Neural cell (in vitro differentiated cells): ENCODE results near the gene MAP3K20. TPM values are rescaled to one million over a fixed set of nuclear protein-coding genes. Genes with fewer than 3 reads are reported as not detected.

Experiments used
- H2AFZ ChIP-seq: fragments of 200-600, 300-800 bp; sonication (generic), shearing (Covaris generic); 2 replicates; pipeline ENCODE4 v1.6.0; 2014; ENCODE audit warnings: low read depth, mild to moderate bottlenecking, antibody characterized with exemption, low read length, moderate library complexity
- H3F3A ChIP-seq: fragments of 200-600 bp; shearing (Covaris generic); 2 replicates; pipeline ENCODE4 v1.6.1; 2016; ENCODE audit warnings: mild to moderate bottlenecking, moderate library complexity, mixed read lengths, antibody characterized with exemption, low read length; ENCODE audit not compliant: insufficient read depth, poor library complexity, severe bottlenecking
- H3K27ac ChIP-seq: fragments of 200-600, 300-800 bp; sonication (generic), shearing (Covaris generic); 2 replicates; pipeline ENCODE4 v1.5.1; 2014; ENCODE audit warnings: mild to moderate bottlenecking, low read length, moderate library complexity
- H3K27me3 ChIP-seq: fragments of 300-800, 200-600 bp; sonication (generic), shearing (Covaris generic); 2 replicates; pipeline ENCODE4 v1.6.0; 2014; ENCODE audit warnings: mild to moderate bottlenecking, low read depth, low read length, moderate library complexity; ENCODE audit not compliant: insufficient read depth
- H3K36me3 ChIP-seq: fragments of 300-800, 200-600 bp; sonication (generic), shearing (Covaris generic); 2 replicates; pipeline ENCODE4 v1.5.1; 2014; ENCODE audit warnings: mild to moderate bottlenecking, antibody characterized with exemption, low read length, moderate library complexity; ENCODE audit not compliant: insufficient read depth
- H3K4me2 ChIP-seq: fragments of 300-800, 200-600 bp; sonication (generic), shearing (Covaris generic); 2 replicates; pipeline ENCODE4 v1.6.0; 2014; ENCODE audit warnings: mild to moderate bottlenecking, low read length
- H3K4me3 ChIP-seq: fragments of 300-800, 200-600 bp; sonication (generic), shearing (Covaris generic); 2 replicates; pipeline ENCODE4 v1.5.1; 2014; ENCODE audit warnings: mild to moderate bottlenecking, low read length, moderate library complexity
- H3K79me2 ChIP-seq: fragments of 200-600 bp; shearing (Covaris generic); replicated peaks from 2 replicates; pipeline ENCODE4 v1.6.0; 2014; ENCODE audit warnings: mild to moderate bottlenecking, low read length, moderate library complexity; ENCODE audit not compliant: insufficient read depth
- H3K9ac ChIP-seq: fragments of 300-800, 200-600 bp; sonication (generic), shearing (Covaris generic); 2 replicates; pipeline ENCODE4 v1.6.1; 2016; ENCODE audit warnings: mild to moderate bottlenecking, low read length, mixed read lengths
- H3K9me2 ChIP-seq: fragments of 200-600 bp; shearing (Covaris generic); 2 replicates; pipeline ENCODE4 v1.6.1; 2016; ENCODE audit warnings: mild to moderate bottlenecking, low read length, mixed read lengths; ENCODE audit not compliant: insufficient read depth
- H3K9me3 ChIP-seq: fragments of 200-600, 300-800 bp; sonication (generic), shearing (Covaris generic); 2 replicates; pipeline ENCODE4 v1.6.1; 2016; ENCODE audit warnings: mild to moderate bottlenecking, mixed run types, low read length, moderate library complexity, mixed read lengths
- H4K20me1 ChIP-seq: fragments of 200-600 bp; shearing (Covaris generic); 2 replicates; pipeline ENCODE4 v1.6.1; 2016; ENCODE audit warnings: mild to moderate bottlenecking, mixed run types; ENCODE audit not compliant: insufficient read depth
- CTCF ChIP-seq: fragments of 450-650 bp; IDR thresholded peaks from 2 replicates; pipeline ENCODE4 v1.5.1; 2014; ENCODE audit warnings: antibody characterized with exemption, mild to moderate bottlenecking, moderate library complexity; ENCODE audit not compliant: poor library complexity, severe bottlenecking
- EP300 ChIP-seq: fragments of 450-650 bp; conservative IDR thresholded peaks from 2 replicates; pipeline ENCODE4 v1.6.1; 2014; ENCODE audit warnings: antibody characterized with exemption, mild to moderate bottlenecking, moderate library complexity; ENCODE audit not compliant: poor library complexity, severe bottlenecking
- EZH2 ChIP-seq: fragments of 200-600, 300-800 bp; shearing (Covaris generic), sonication (generic); IDR thresholded peaks from 2 replicates; pipeline ENCODE4 v1.6.1; 2014; ENCODE audit warnings: antibody characterized with exemption, low read length, borderline replicate concordance, mild to moderate bottlenecking; ENCODE audit not compliant: insufficient read depth, poor library complexity, severe bottlenecking
- MXI1 ChIP-seq: fragments of 450-650 bp; conservative IDR thresholded peaks from 2 replicates; pipeline ENCODE4 v1.6.1; 2014; ENCODE audit warnings: antibody characterized with exemption, mild to moderate bottlenecking; ENCODE audit not compliant: poor library complexity, severe bottlenecking
- POLR2AphosphoS5 ChIP-seq: IDR thresholded peaks from 2 replicates; pipeline ENCODE4 v1.6.1; 2012
- RAD21 ChIP-seq: fragments of 450-650 bp; conservative IDR thresholded peaks from 2 replicates; pipeline ENCODE4 v1.6.1; 2014; ENCODE audit warnings: antibody characterized with exemption, mild to moderate bottlenecking, moderate library complexity
- REST ChIP-seq: IDR thresholded peaks from 2 replicates; pipeline ENCODE4 v1.6.1; 2012; ENCODE audit warnings: borderline replicate concordance
- SMC3 ChIP-seq: fragments of 450-650 bp; conservative IDR thresholded peaks from 2 replicates; pipeline ENCODE4 v1.6.1; 2014; ENCODE audit warnings: antibody characterized with exemption, mild to moderate bottlenecking, moderate library complexity; ENCODE audit not compliant: poor library complexity
- TAF1 ChIP-seq: IDR thresholded peaks from 2 replicates; pipeline ENCODE4 v1.6.1; 2012; ENCODE audit warnings: low read depth
- polyA plus RNA-seq: library from polyadenylated mRNA; depleted of rRNA; stranded (reverse); fragments of >200 nt; gene quantifications from 2 replicates; pipeline ENCODE4 v1.2.3, GENCODE V29; 2014

Gene MAP3K20
- polyA plus RNA-seq, 1 donor from 2014 or later = 0.48 TPM

DNA sequence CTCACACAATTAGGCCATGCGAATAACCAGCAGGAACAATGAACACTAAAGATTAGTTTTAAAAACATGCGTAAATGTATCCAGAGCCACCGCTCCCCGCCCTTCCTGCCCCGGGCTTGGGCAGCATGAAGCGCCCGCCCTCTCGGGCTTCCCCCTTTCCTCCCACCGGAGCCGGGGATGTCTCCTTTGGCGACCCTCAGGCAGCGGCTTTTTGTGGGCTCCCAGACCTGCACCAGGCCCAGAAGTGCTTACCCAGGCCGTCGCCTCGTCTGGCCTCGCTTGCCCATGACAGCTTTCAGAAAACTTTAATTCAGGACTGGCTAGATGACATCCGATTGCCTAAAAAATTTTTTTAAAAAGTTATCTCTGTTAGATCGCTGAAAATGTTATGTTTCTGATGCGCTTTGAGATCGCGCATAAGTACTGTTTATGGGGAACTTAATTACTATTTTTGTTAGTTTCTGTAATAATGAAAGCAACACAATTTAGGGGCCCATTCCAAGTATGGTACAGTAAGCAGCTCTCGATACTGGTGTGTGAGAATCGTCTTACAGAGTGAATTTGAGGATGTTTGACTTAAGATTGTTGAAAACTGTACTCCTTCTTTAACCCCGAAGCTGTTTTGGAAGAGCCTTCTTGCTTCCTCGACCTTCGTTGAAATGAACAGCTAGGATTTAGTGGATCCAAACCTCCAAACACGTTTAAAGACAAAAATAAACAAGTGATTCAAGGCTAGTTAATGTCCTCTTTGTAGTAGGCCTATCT is 1.1 kb downstream of the MAP3K20 start:
- Histone ChIP-seq H3K27me3 (peaks cover 21% of the 10 kb centered on the region), H4K20me1 (no peaks in the 10 kb centered on the region), H3K36me3 (no peaks in the 10 kb centered on the region), H2AFZ (peak overlapping the region; percentile 7), H3K9me2 (no peaks in the 10 kb centered on the region), H3F3A (no peaks in the 10 kb centered on the region), H3K4me2 (no peak overlapping the region), H3K79me2 (peaks cover 7% of the 10 kb centered on the region), H3K9ac (peak overlapping the region; percentile 32), H3K27ac (no peak overlapping the region), H3K9me3 (no peaks in the 10 kb centered on the region), H3K4me3 (peak overlapping the region; percentile 74)
- no peak for TF ChIP-seq REST
- TF ChIP-seq TAF1 = no peak
- TF ChIP-seq EP300 = no peak
- no peak for TF ChIP-seq CTCF
- no peak for TF ChIP-seq RAD21
- no peak for TF ChIP-seq SMC3
- TF ChIP-seq EZH2 = no peak
- no peak for TF ChIP-seq POLR2AphosphoS5
- TF ChIP-seq MXI1 = no peak

- H3K27ac ChIP-seq = no peak overlapping the region
- H2AFZ ChIP-seq = no peak overlapping the region
- no peak overlapping the region for H3K4me2 ChIP-seq
- H4K20me1 ChIP-seq = no peaks in the 10 kb centered on the region
- H3K27me3 ChIP-seq = peaks cover 21% of the 10 kb centered on the region
- peaks cover 7% of the 10 kb centered on the region for H3K79me2 ChIP-seq
- H3K9ac ChIP-seq = no peak overlapping the region
- H3K9me2 ChIP-seq = no peaks in the 10 kb centered on the region
- no peak for TF ChIP-seq EZH2
- TF ChIP-seq POLR2AphosphoS5 = no peak
- TF ChIP-seq RAD21 = no peak
- no peak for TF ChIP-seq MXI1
- no peak for TF ChIP-seq EP300
- TF ChIP-seq CTCF = no peak
- no peak for TF ChIP-seq REST
- no peak for TF ChIP-seq TAF1
- no peak for TF ChIP-seq SMC3
- H3K4me3 ChIP-seq = no peak overlapping the region
- H3K36me3 ChIP-seq = no peaks in the 10 kb centered on the region
- H3F3A ChIP-seq = no peaks in the 10 kb centered on the region
- H3K9me3 ChIP-seq = no peaks in the 10 kb centered on the region
Observed at GRCh38 chr2:173077506-173078177, 2.0 kb downstream of the MAP3K20 start.
